ENCODE results near the gene SMCO1. TPM values are rescaled to one million over a fixed set of nuclear protein-coding genes. Genes with fewer than 3 reads are reported as not detected.
A peak's percentile ranks its signal among the peaks of the same experiment; 100 is the strongest.
"Not testable (repeated sequence)": the region's sequence is repeated elsewhere in the genome, so short reads cannot be mapped to it uniquely, and the experiment has no call there.

SMCO1 gene
- polyA plus RNA-seq, 3 donors from 2014 or later = not detected

GRCh38 chr3:196541684-196542445 is 26.7 kb upstream of the SMCO1 start:
- Mint-ChIP-seq H3K4me1 (no peaks in the 10 kb centered on the region), H3K9me3 (no peaks in the 10 kb centered on the region), H3K4me3 (no peak overlapping the region), H3K36me3 (no peaks in the 10 kb centered on the region), H3K27ac (no peak overlapping the region), H3K27me3 (ENCODE audit: low read depth in 3 of 3) (peaks cover 0 to 4% (median 3%) of the 10 kb centered on the region in 3 donors)
- no peak for DNase-seq

GRCh38 chr3:196537319-196537984 is 22.3 kb upstream of the SMCO1 start:
- no peak overlapping the region for H3K27ac Mint-ChIP-seq
- H3K27me3 Mint-ChIP-seq (ENCODE audit: low read depth in 3 of 3) = peaks cover 0 to 9% (median 2%) of the 10 kb centered on the region in 3 donors
- H3K9me3 Mint-ChIP-seq = no peaks in the 10 kb centered on the region
- H3K36me3 Mint-ChIP-seq = no peaks in the 10 kb centered on the region
- H3K4me3 Mint-ChIP-seq = no peak overlapping the region
- peak; percentile 20 to 51 (median 28) for DNase-seq
- no peaks in the 10 kb centered on the region for H3K4me1 Mint-ChIP-seq

- no peak for DNase-seq
- Mint-ChIP-seq H3K9me3 (no peaks in the 10 kb centered on the region), H3K4me3 (no peak overlapping the region), H3K4me1 (peaks cover 0 to 2% of the 10 kb centered on the region in 2 donors), H3K36me3 (no peaks in the 10 kb centered on the region), H3K27ac (no peak overlapping the region), H3K27me3 (ENCODE audit: low read depth in 3 of 3) (peaks cover 2 to 10% (median 2%) of the 10 kb centered on the region in 3 donors)
These were observed 18.1 kb upstream of the SMCO1 start for GRCh38 chr3:196533260-196533681.

- no peaks in the 10 kb centered on the region for H3K9me3 Mint-ChIP-seq
- H3K27me3 Mint-ChIP-seq (ENCODE audit: low read depth in 3 of 3) = peaks cover 2 to 13% (median 2%) of the 10 kb centered on the region in 3 donors
- no peak for DNase-seq
- H3K36me3 Mint-ChIP-seq = no peaks in the 10 kb centered on the region
- no peak overlapping the region for H3K27ac Mint-ChIP-seq
- peaks cover 0 to 2% of the 10 kb centered on the region in 2 donors for H3K4me1 Mint-ChIP-seq
- H3K4me3 Mint-ChIP-seq = peak overlapping the region in 1 of 5 donors; percentile 18
These were observed 16.3 kb upstream of the SMCO1 start for GRCh38 chr3:196531418-196531817.

GRCh38 chr3:196528639-196529233 is 13.6 kb upstream of the SMCO1 start:
- no peak overlapping the region for H3K27ac Mint-ChIP-seq
- DNase-seq = peak; percentile 56 to 74 (median 67)
- peak overlapping the region; percentile 48 to 68 (median 59) for H3K4me3 Mint-ChIP-seq
- no peaks in the 10 kb centered on the region for H3K36me3 Mint-ChIP-seq
- peaks cover 0 to 2% of the 10 kb centered on the region in 2 donors for H3K4me1 Mint-ChIP-seq
- H3K9me3 Mint-ChIP-seq = no peaks in the 10 kb centered on the region
- H3K27me3 Mint-ChIP-seq (ENCODE audit: low read depth in 3 of 3) = peaks cover 0 to 13% (median 5%) of the 10 kb centered on the region in 3 donors

- H3K27ac Mint-ChIP-seq = no peak overlapping the region
- H3K27me3 Mint-ChIP-seq (ENCODE audit: low read depth in 3 of 3) = peaks cover 0 to 9% (median 4%) of the 10 kb centered on the region in 3 donors
- H3K4me3 Mint-ChIP-seq = no peak overlapping the region
- H3K36me3 Mint-ChIP-seq = peaks cover 2 to 10% (median 10%) of the 10 kb centered on the region in 3 donors
- H3K9me3 Mint-ChIP-seq = peaks cover 10 to 18% (median 12%) of the 10 kb centered on the region in 6 donors
- no peak for DNase-seq
- H3K4me1 Mint-ChIP-seq = peaks cover 0 to 2% of the 10 kb centered on the region in 2 donors
These were observed 10.0 kb upstream of the SMCO1 start for GRCh38 chr3:196525141-196525540.

- no peak overlapping the region for H3K4me3 Mint-ChIP-seq
- no peak overlapping the region for H3K27ac Mint-ChIP-seq
- peaks cover 16 to 25% (median 18%) of the 10 kb centered on the region in 6 donors for H3K9me3 Mint-ChIP-seq
- H3K27me3 Mint-ChIP-seq (ENCODE audit: low read depth in 3 of 3) = peaks cover 0 to 9% (median 4%) of the 10 kb centered on the region in 3 donors
- DNase-seq = no peak
- H3K4me1 Mint-ChIP-seq = peaks cover 0 to 2% of the 10 kb centered on the region in 2 donors
- H3K36me3 Mint-ChIP-seq = peaks cover 7 to 11% (median 10%) of the 10 kb centered on the region in 3 donors
These were observed 9.4 kb upstream of the SMCO1 start for GRCh38 chr3:196524527-196524926.

GRCh38 chr3:196523841-196524240 is 8.7 kb upstream of the SMCO1 start:
- Mint-ChIP-seq H3K27ac (no peak overlapping the region), H3K27me3 (ENCODE audit: low read depth in 3 of 3) (peaks cover 0 to 9% (median 8%) of the 10 kb centered on the region in 3 donors), H3K9me3 (peaks cover 23 to 32% (median 24%) of the 10 kb centered on the region in 6 donors), H3K4me3 (no peak overlapping the region), H3K4me1 (no peaks in the 10 kb centered on the region), H3K36me3 (peaks cover 9 to 11% (median 10%) of the 10 kb centered on the region in 3 donors)
- DNase-seq = no peak

GRCh38 chr3:196521291-196521690 is 6.1 kb upstream of the SMCO1 start:
- not testable (repeated sequence) for H3K27me3 Mint-ChIP-seq (ENCODE audit: low read depth in 3 of 3); H3K4me1 Mint-ChIP-seq; DNase-seq; H3K27ac Mint-ChIP-seq; H3K4me3 Mint-ChIP-seq
- Mint-ChIP-seq H3K9me3 (peaks cover 26 to 43% (median 30%) of the 10 kb centered on the region in 6 donors), H3K36me3 (peaks cover 9 to 11% (median 10%) of the 10 kb centered on the region in 3 donors)

GRCh38 chr3:196519718-196520082 is 4.6 kb upstream of the SMCO1 start:
- H3K36me3 Mint-ChIP-seq = peaks cover 9 to 11% (median 10%) of the 10 kb centered on the region in 3 donors
- no peaks in the 10 kb centered on the region for H3K4me1 Mint-ChIP-seq
- peak in 1 of 3 donors; percentile 3 for DNase-seq
- H3K27ac Mint-ChIP-seq = no peak overlapping the region
- peaks cover 29 to 43% (median 30%) of the 10 kb centered on the region in 6 donors for H3K9me3 Mint-ChIP-seq
- H3K4me3 Mint-ChIP-seq = no peak overlapping the region
- H3K27me3 Mint-ChIP-seq (ENCODE audit: low read depth in 3 of 3) = peaks cover 3 to 10% (median 9%) of the 10 kb centered on the region in 3 donors

- Mint-ChIP-seq H3K4me1 (no peaks in the 10 kb centered on the region), H3K27ac (no peak overlapping the region), H3K9me3 (peaks cover 29 to 43% (median 30%) of the 10 kb centered on the region in 6 donors), H3K27me3 (ENCODE audit: low read depth in 3 of 3) (peaks cover 3 to 11% (median 10%) of the 10 kb centered on the region in 3 donors), H3K4me3 (no peak overlapping the region), H3K36me3 (peaks cover 9 to 11% (median 10%) of the 10 kb centered on the region in 3 donors)
- DNase-seq = peak; percentile 46 to 59 (median 47)
These were observed 4.0 kb upstream of the SMCO1 start for GRCh38 chr3:196518966-196519717.

- Mint-ChIP-seq H3K27me3 (ENCODE audit: low read depth in 3 of 3) (peaks cover 4 to 11% (median 8%) of the 10 kb centered on the region in 3 donors), H3K36me3 (peaks cover 9 to 11% (median 10%) of the 10 kb centered on the region in 3 donors), H3K4me3 (no peak overlapping the region), H3K4me1 (no peaks in the 10 kb centered on the region), H3K27ac (no peak overlapping the region), H3K9me3 (peaks cover 27 to 43% (median 30%) of the 10 kb centered on the region in 6 donors)
- no peak for DNase-seq
These were observed 2.8 kb upstream of the SMCO1 start for GRCh38 chr3:196517919-196518318.

GRCh38 chr3:196517162-196517800 is 2.1 kb upstream of the SMCO1 start:
- no peak for DNase-seq
- Mint-ChIP-seq H3K4me1 (no peaks in the 10 kb centered on the region), H3K4me3 (no peak overlapping the region), H3K9me3 (peaks cover 24 to 43% (median 30%) of the 10 kb centered on the region in 6 donors), H3K36me3 (peaks cover 9 to 11% (median 10%) of the 10 kb centered on the region in 3 donors), H3K27ac (no peak overlapping the region), H3K27me3 (ENCODE audit: low read depth in 3 of 3) (peaks cover 4 to 11% (median 8%) of the 10 kb centered on the region in 3 donors)
